Large intestine (tissue), 3 donors: ENCODE results near the gene BTG2. TPM values are rescaled to one million over a fixed set of nuclear protein-coding genes. Genes with fewer than 3 reads are reported as not detected.

ENCODE experiments used
- DNase-seq, 2 donors: peaks; one replicate each; pipeline versions ENCODE4 v3.0.0 to v3.0.0-alpha.2; 2013
- H3K27ac ChIP-seq: one replicate; pipeline ENCODE4 v1.5.1; 2013; ENCODE audit warnings: low read length
- H3K27me3 ChIP-seq: 2 replicates; pipeline ENCODE4 v1.6.1; 2013; ENCODE audit warnings: low read length; ENCODE audit not compliant: control insufficient read depth, insufficient read depth
- H3K36me3 ChIP-seq: 2 replicates; pipeline ENCODE4 v1.6.1; 2013; ENCODE audit warnings: low read length; ENCODE audit not compliant: control insufficient read depth, insufficient read depth
- H3K4me1 ChIP-seq: one replicate; pipeline ENCODE4 v1.6.1; 2013; ENCODE audit warnings: low read length; ENCODE audit not compliant: control insufficient read depth, insufficient read depth
- H3K4me3 ChIP-seq: one replicate; pipeline ENCODE4 v1.5.1; 2013; ENCODE audit warnings: low read length
- H3K9me3 ChIP-seq: one replicate; pipeline ENCODE4 v1.6.1; 2013; ENCODE audit warnings: mild to moderate bottlenecking, low read depth, low read length, moderate library complexity; ENCODE audit not compliant: control insufficient read depth
- WGBS: methylation state at CpG from one replicate; pipeline ENCODE4 v1.1.5; 2013; ENCODE audit warnings: low lambda C conversion rate; ENCODE audit not compliant: insufficient coverage; 5-methylcytosine and 5-hydroxymethylcytosine counted together
- polyA plus RNA-seq: library from polyadenylated mRNA; unstranded; fragments of 120-200 nt; gene quantifications from one replicate; pipeline ENCODE4 v1.2.1, GENCODE V29; 2013

Gene BTG2
- polyA plus RNA-seq, 1 donor, result 191 TPM

DNA sequence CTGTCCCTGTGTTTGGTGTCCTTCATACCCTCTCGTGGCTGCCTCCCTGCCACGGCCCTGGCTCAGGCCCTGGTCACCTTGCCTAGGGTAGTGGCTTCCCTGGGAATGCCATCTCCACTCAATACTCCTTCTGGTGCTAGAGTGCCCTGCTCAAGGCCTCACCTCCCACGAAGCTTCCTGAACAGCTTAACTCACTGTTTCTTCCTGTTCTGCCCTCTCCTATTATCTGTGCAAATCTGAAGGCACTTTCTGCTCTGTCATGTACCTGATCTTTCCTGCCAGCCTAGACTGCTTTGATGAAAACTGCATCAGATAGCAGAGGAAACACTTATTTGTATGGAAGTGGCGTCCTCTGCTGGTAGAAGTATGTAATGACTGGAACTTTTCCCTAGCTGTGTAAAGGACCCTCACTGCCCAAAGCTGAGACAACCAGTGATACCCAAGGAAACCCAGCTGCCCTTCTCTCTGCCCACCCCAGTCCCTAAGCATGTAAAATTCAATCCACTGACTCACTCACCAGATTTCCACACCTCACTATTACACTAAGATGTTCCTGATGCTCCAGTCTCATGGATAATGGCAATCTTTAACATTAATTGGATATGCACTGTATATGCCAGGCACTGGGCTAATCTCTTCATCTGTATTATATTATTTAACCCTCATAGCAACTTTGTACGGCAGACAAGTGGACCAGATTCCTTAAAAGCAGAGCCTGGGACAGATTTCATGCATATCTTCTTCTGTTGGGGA is 36.2 kb upstream of the BTG2 start:
- no peaks in the 10 kb centered on the region for H3K36me3 ChIP-seq
- WGBS, result 29% methylated on average over 1 of the region's 5 CpGs
- no peaks in the 10 kb centered on the region for H3K27me3 ChIP-seq
- DNase-seq, result peak; percentile 55 to 60
- no peak overlapping the region for H3K4me3 ChIP-seq
- H3K9me3 ChIP-seq, result no peaks in the 10 kb centered on the region
- H3K27ac ChIP-seq, result no peak overlapping the region
- H3K4me1 ChIP-seq, result peaks cover 28% of the 10 kb centered on the region

DNA sequence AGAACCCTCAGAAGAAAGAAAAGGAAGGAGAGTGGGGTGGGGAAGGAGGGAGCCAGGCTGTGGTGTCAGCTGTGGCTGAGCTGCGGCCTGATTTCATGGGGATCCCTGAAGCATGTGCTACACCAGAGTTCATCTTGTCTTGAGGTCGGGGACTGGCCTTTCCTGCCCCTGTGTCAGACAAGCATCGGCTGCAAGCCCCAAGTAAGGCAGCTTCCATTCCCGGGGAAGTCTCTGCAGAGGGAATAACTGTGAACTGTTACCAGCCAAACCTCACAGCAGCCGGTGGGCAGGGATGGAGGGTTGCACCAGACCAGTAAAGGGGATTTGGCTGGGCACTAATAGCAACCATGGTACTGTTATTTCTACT is 35.7 kb upstream of the BTG2 start:
- WGBS, result no CpG with 5 or more reads among the region's 5 CpGs
- Histone ChIP-seq H3K4me3 (no peak overlapping the region), H3K27ac (no peak overlapping the region), H3K36me3 (no peaks in the 10 kb centered on the region), H3K9me3 (no peaks in the 10 kb centered on the region), H3K27me3 (no peaks in the 10 kb centered on the region), H3K4me1 (peaks cover 34% of the 10 kb centered on the region)
- DNase-seq, result no peak

DNA sequence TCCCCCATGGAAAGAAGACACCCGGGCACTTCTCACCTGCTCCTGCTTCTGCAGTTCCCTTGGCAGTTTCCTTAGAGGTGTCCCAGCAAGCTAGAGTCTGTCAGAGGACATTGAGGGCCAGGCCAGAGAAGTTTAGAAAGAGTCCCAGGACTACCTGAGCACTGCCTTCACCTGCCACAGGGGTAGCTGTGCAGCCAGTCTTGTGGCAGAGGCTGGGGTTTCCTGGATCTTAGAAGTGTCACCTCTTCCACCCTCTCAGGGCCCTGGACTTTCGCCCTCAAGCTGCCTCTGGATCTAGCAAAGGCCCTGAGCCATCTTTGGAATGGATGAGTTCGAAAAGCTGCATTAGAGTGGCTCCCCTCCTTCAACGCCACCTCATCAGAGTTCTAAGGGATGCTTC is 34.9 kb upstream of the BTG2 start:
- no peak overlapping the region for H3K4me3 ChIP-seq
- H3K36me3 ChIP-seq, result no peaks in the 10 kb centered on the region
- H3K9me3 ChIP-seq, result no peaks in the 10 kb centered on the region
- no peak for DNase-seq
- no CpG with 5 or more reads among the region's 4 CpGs for WGBS
- H3K27ac ChIP-seq, result no peak overlapping the region
- H3K4me1 ChIP-seq, result peaks cover 39% of the 10 kb centered on the region
- H3K27me3 ChIP-seq, result no peaks in the 10 kb centered on the region

DNA sequence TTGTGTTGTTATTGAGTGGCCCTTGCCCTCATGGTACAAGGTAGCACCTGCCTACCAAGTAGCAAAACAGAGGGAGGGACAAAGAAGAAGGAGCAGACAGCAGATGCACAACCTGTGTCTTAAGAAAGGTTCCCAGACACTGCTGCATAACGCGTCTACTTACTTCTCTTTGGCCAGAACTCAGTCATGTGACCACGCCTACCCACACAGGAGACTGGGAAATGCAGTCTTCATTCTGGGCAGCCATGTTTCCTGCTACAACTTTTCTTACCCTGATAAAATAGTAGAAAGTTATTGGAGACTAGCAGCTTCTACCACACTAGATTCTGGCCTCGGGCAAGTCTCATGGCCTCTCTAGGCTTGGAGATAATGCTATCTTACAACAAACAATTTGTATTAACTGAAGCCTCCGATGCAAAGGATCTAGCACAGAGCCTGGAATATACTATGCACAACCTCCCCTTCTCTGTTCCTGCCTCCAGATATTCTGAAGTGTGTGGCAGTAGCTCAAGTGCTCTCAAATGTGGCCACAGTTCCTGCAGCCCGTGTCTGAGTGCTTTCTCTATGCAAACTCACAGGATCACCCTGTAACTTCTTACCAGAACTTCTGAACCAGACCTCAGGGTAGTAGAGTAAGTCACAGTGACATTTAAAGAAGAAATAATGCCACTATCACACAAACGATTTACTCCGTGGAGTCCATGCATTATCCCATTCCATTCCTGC is 34.1 kb upstream of the BTG2 start:
- H3K27me3 ChIP-seq, result no peaks in the 10 kb centered on the region
- DNase-seq, result peak; percentile 74
- no peaks in the 10 kb centered on the region for H3K9me3 ChIP-seq
- no peak overlapping the region for H3K4me3 ChIP-seq
- no peaks in the 10 kb centered on the region for H3K36me3 ChIP-seq
- peaks cover 42% of the 10 kb centered on the region for H3K4me1 ChIP-seq
- no CpG with 5 or more reads among the region's 8 CpGs for WGBS
- no peak overlapping the region for H3K27ac ChIP-seq

DNA sequence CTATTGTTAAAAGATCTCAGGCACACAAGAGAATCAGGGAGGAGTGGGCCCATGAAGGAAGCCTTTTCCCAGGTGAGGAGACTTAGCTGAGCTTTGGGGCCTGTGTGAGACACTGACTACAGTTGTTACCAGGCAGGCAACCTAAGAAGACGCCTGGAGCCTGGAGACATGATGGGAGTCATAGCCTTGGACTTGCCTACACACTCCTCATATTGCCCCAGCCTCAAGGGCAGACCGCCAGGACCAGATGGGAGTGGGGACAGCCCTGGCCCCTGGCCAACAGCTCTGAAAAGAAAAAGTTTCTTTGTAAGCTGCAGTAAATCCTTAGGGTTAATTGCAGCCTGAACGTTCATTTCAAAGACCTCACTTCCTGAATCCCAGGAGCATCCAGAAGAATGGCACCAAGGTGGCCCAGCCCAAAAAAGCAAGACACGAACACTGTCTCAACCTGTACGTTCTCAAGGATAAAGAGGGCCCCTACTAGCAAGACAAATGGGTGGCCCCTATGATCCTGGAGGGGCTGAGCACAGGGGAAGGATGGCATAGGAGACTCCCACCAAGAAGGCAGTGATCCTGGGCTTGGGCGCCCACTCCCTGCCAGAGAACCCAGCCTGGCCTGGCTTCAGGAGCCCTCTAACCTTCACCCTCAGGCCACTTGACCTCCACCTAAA is 33.2 kb upstream of the BTG2 start:
- no peaks in the 10 kb centered on the region for H3K36me3 ChIP-seq
- DNase-seq, result peak in 1 of 2 donors; percentile 45
- no peak overlapping the region for H3K4me3 ChIP-seq
- 30% methylated on average over 2 of the region's 6 CpGs for WGBS
- peaks cover 42% of the 10 kb centered on the region for H3K4me1 ChIP-seq
- no peaks in the 10 kb centered on the region for H3K9me3 ChIP-seq
- H3K27ac ChIP-seq, result no peak overlapping the region
- no peaks in the 10 kb centered on the region for H3K27me3 ChIP-seq

DNA sequence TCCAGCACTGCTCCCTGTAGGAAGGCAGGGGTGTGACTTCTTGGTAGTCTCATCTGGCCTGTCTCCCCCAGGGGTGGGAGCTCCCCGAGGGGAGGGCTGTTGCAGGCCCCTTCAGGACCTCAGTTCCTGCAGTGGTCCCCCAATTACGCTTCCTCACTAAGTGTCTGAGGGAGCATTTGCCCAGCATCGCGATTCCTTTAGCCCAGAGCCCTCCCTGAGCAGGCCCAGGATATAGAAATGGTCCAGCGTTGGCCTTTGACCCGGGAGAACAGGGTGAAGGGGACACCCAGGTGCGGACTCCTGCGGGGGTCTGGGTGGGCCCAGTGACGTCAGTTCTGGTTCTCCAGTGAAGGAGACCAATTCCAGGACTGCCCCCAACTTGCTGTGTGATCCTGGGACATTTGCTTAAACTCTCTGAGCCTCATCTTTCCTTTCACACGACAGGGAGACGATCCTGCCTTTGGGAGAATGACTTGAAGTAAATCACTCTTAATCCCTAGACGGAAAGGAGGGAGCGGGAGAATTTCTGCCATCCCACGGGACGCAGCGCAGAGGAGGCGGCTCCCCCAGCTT is 32.6 kb upstream of the BTG2 start:
- Histone ChIP-seq H3K4me3 (no peak overlapping the region), H3K27ac (no peak overlapping the region), H3K36me3 (no peaks in the 10 kb centered on the region), H3K9me3 (no peaks in the 10 kb centered on the region), H3K4me1 (peaks cover 39% of the 10 kb centered on the region), H3K27me3 (no peaks in the 10 kb centered on the region)
- 48% methylated on average over 5 of the region's 17 CpGs for WGBS
- no peak for DNase-seq

DNA sequence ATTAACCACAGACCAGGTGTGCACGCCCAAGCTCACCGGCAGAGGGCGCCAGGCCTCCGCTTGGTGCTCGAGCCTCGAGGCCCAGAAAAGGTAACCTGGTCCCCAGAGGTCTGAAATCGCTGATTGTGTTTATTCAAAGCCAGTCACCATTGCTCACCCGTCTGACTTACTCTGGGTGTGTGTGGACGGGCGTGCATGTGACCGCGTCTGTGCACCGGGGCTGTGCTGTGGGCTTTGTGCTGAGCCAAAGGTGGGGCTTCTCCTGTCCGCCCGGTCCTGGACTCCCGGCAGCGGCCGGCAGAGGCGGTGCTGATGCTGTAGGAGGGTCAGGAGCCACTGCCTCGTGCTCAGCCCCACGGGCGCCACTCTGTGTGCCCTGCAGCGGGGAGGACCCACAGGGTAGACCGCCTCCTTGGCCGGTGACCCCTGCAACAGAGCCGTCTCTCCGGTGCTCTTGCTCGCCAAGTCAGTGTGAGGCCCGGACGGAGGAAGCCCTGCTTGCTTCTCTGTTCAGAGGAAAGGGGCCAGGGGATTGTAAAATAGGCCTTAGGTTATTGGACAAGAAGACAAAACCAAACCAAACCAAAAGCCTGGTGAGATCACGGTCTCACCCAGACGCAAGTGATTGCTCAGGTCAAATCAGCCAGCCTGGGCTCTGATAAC is 32.0 kb upstream of the BTG2 start:
- H3K36me3 ChIP-seq, result no peaks in the 10 kb centered on the region
- DNase-seq, result peak; percentile 89 to 91
- peak overlapping the region; percentile 55 for H3K27ac ChIP-seq
- H3K27me3 ChIP-seq, result no peaks in the 10 kb centered on the region
- peak overlapping the region; percentile 23 for H3K4me3 ChIP-seq
- WGBS, result no CpG with 5 or more reads among the region's 32 CpGs
- H3K4me1 ChIP-seq, result peaks cover 44% of the 10 kb centered on the region
- no peaks in the 10 kb centered on the region for H3K9me3 ChIP-seq

DNA sequence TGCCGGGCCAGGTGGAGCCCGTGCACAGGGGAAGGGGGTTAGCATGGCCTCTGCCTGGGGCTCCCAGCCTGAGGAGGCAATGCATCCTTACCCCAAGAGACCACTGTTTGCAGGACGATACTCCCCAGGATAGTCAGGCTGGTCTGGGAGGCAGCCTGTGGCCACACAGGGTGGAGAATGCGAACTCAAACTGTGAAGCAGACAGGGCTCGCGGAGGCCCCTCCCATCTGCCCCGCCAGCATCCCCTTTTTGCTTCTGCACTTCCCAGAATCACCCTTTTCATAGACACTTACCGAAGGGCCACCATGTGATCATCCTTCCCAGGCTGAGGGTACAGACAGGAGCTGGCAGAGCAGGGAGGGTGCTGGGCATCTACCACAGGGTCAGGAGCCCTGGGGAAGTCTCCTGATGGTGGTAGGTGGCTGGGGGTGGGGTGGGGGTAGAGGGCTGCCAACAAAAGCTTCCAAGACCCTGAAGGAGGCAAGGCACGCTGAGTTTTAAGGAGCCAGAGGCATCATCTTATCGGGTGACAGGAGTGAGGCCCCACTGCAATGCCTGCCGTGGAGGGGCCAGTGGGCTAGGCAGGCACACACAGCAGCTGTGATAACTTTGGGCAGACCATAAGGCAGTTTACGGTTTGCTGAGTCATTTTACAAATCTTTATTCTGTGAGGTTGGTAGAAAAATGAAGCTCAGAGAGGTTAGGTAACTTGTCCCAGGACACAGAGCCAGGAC is 31.3 kb upstream of the BTG2 start:
- Histone ChIP-seq H3K36me3 (no peaks in the 10 kb centered on the region), H3K27me3 (no peaks in the 10 kb centered on the region), H3K4me1 (peaks cover 51% of the 10 kb centered on the region), H3K4me3 (no peak overlapping the region), H3K27ac (peak overlapping the region; percentile 55), H3K9me3 (no peaks in the 10 kb centered on the region)
- DNase-seq, result no peak
- WGBS, result no CpG with 5 or more reads among the region's 12 CpGs

DNA sequence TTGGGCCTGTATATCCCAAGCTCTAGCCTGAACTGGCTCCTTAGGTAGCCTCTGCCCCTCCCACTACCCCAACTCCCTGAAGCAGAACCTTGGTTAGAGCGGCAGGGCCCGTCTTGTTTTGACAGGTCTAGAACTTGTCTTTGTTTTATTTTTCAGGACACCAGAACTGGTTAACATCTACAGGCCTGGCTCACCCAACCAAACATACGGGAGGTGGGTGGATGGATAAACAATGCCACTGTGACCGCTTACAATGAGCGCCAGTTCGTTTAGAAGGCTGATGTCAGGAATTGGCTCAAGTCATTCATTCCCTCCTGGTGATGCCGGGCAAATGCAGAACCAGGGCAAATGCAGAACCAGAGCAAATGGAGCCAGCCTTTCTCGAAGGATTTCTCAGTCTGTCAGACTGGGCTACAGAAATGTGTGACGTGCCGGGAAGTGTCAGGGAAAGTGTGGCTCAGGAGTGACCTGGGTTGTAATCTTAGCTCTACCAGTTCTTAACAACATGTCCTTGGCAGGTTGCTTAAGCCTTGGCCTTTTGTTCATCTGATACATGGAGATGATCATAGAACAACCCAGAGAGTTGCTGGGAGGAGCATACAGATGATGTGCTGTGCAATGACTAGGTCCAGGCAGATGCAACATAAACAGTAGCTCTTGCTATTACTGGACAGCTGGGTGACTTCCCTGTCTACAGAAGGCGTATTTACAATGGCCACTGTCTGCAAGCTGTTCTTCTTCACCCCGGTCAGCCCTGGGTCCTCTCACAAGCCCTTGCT is 30.5 kb upstream of the BTG2 start:
- peak in 1 of 2 donors; percentile 61 for DNase-seq
- Histone ChIP-seq H3K4me1 (peaks cover 54% of the 10 kb centered on the region), H3K27me3 (no peaks in the 10 kb centered on the region), H3K9me3 (no peaks in the 10 kb centered on the region), H3K4me3 (no peak overlapping the region), H3K36me3 (no peaks in the 10 kb centered on the region), H3K27ac (peak overlapping the region; percentile 1)
- WGBS, result no CpG with 5 or more reads among the region's 12 CpGs
